ENCODE data around the gene SOS2.

- TF ChIP-seq, protein P1, sequence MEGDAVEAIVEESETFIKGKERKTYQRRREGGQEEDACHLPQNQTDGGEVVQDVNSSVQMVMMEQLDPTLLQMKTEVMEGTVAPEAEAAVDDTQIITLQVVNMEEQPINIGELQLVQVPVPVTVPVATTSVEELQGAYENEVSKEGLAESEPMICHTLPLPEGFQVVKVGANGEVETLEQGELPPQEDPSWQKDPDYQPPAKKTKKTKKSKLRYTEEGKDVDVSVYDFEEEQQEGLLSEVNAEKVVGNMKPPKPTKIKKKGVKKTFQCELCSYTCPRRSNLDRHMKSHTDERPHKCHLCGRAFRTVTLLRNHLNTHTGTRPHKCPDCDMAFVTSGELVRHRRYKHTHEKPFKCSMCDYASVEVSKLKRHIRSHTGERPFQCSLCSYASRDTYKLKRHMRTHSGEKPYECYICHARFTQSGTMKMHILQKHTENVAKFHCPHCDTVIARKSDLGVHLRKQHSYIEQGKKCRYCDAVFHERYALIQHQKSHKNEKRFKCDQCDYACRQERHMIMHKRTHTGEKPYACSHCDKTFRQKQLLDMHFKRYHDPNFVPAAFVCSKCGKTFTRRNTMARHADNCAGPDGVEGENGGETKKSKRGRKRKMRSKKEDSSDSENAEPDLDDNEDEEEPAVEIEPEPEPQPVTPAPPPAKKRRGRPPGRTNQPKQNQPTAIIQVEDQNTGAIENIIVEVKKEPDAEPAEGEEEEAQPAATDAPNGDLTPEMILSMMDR (IDR thresholded peaks at IDR 0.05 in 2 of 3, conservative IDR thresholded peaks at IDR 0.05 in 1 of 3; ENCODE audit: borderline replicate concordance in 1 of 3, insufficient read depth in 1 of 3, low read depth in 2 of 3, low read length in 2 of 3), result no peak
- TF ChIP-seq ELF1 (IDR thresholded peaks at IDR 0.05; ENCODE audit: borderline replicate concordance, low read depth) (no peak), POLR2AphosphoS5 (IDR thresholded peaks at IDR 0.05; ENCODE audit: low read depth, low read length) (no peak), EZH2 (IDR thresholded peaks at IDR 0.05) (no peak), SP1 (IDR thresholded peaks at IDR 0.05; ENCODE audit: low read depth) (no peak)
Measured at GRCh38 chr14:50233951-50234250, 2.5 kb upstream of the SOS2 start.

Measured in HCT116 (cell line).